SK-N-SH (cell line): ENCODE data around the gene RRP15. TPM values are rescaled to one million over a fixed set of nuclear protein-coding genes. Genes with fewer than 3 reads are reported as not detected.

Experiments used
- CTCF ChIA-PET: fragments of 300-600, 350-600 bp; formaldehyde crosslinking; extraction: SDS; loops from one replicate; lab custom pipeline; 2021; lab: Yijun Ruan, JAX
- POLR2A ChIA-PET: fragments of 350-600 bp; sonication (Branson Sonifier 250); formaldehyde crosslinking; extraction: SDS; loops from one replicate; lab custom pipeline; 2020; ENCODE audit warnings: antibody characterized with exemption, inconsistent platforms; lab: Yijun Ruan, JAX
- DNase-seq: peaks from one replicate; pipeline ENCODE4 v3.0.0; 2012
- H2AFZ ChIP-seq: fragments of 200-600 bp; sonication (generic); 2 replicates; pipeline ENCODE4 v1.8.1; 2016; ENCODE audit warnings: antibody characterized with exemption, mild to moderate bottlenecking, low read depth
- H3F3A ChIP-seq: fragments of 200-600 bp; sonication (generic); replicated peaks from 2 replicates; pipeline ENCODE3; 2016; ENCODE audit warnings: antibody characterized with exemption, mild to moderate bottlenecking; ENCODE audit not compliant: insufficient read depth
- H3K27ac ChIP-seq, 2 experiments: fragments of 200-500 bp in 1 of 2; fragments of 200-600 bp in 1 of 2; sonication (Bioruptor generic) in 1 of 2; sonication (generic), shearing (Covaris generic) in 1 of 2; 2 replicates each; pipeline versions ENCODE4 v1.5.1 to v1.6.1; 2014 to 2016; ENCODE audit warnings: low read depth in 2 of 2, inconsistent platforms in 1 of 2, low read length in 1 of 2, mild to moderate bottlenecking in 1 of 2, mixed read lengths in 1 of 2
- H3K27me3 ChIP-seq: fragments of 200-600 bp; sonication (generic), shearing (Covaris generic); 2 replicates; pipeline ENCODE4 v1.6.1; 2016; ENCODE audit warnings: mixed run types; ENCODE audit not compliant: insufficient read depth
- H3K36me3 ChIP-seq, 2 experiments: fragments of 200-500 bp in 1 of 2; fragments of 200-600 bp in 1 of 2; sonication (Bioruptor generic) in 1 of 2; sonication (generic) in 1 of 2; replicated peaks in 1 of 2; 2 replicates each; pipeline versions ENCODE3 to v1.5.1; 2014 to 2016; ENCODE audit warnings: low read length in 1 of 2, mild to moderate bottlenecking in 1 of 2; ENCODE audit not compliant: insufficient read depth in 2 of 2, control insufficient read depth in 1 of 2
- H3K4me1 ChIP-seq, 2 experiments: fragments of 200-500 bp in 1 of 2; fragments of 200-600 bp in 1 of 2; sonication (Bioruptor generic) in 1 of 2; sonication (generic), shearing (Covaris generic) in 1 of 2; 2 replicates each; pipeline versions ENCODE4 v1.5.1 to v1.6.1; 2014 to 2016; ENCODE audit warnings: low read depth in 1 of 2, low read length in 1 of 2, mixed run types in 1 of 2; ENCODE audit not compliant: insufficient read depth in 2 of 2, control insufficient read depth in 1 of 2
- H3K4me2 ChIP-seq: fragments of 200-600 bp; sonication (generic), shearing (Covaris generic); 2 replicates; pipeline ENCODE4 v1.6.1; 2017; ENCODE audit warnings: mixed run types
- H3K4me3 ChIP-seq, 2 experiments: fragments of 200-500 bp in 1 of 2; fragments of 200-600 bp in 1 of 2; sonication (Bioruptor generic) in 1 of 2; sonication (generic), shearing (Covaris generic) in 1 of 2; 2 replicates each; pipeline versions ENCODE4 v1.5.1 to v1.8.1; 2014 to 2016; ENCODE audit warnings: low read depth in 2 of 2, inconsistent platforms in 1 of 2, low read length in 1 of 2, mild to moderate bottlenecking in 1 of 2, mixed read lengths in 1 of 2, moderate library complexity in 1 of 2
- H3K79me2 ChIP-seq: fragments of 200-600 bp; sonication (generic); 2 replicates; pipeline ENCODE4 v1.8.1; 2017; ENCODE audit warnings: mild to moderate bottlenecking; ENCODE audit not compliant: insufficient read depth
- H3K9ac ChIP-seq: fragments of 200-600 bp; sonication (generic); 2 replicates; pipeline ENCODE4 v1.6.1; 2017; ENCODE audit warnings: mixed run types
- H3K9me2 ChIP-seq: fragments of 200-600 bp; sonication (generic); 2 replicates; pipeline ENCODE4 v1.6.1; 2017; ENCODE audit warnings: mixed run types
- H3K9me3 ChIP-seq: fragments of 200-600 bp; sonication (generic); 2 replicates; pipeline ENCODE4 v1.6.1; 2017; ENCODE audit warnings: mixed run types, mild to moderate bottlenecking, moderate library complexity
- H4K20me1 ChIP-seq: fragments of 200-600 bp; sonication (generic); 2 replicates; pipeline ENCODE4 v1.6.1; 2017; ENCODE audit warnings: mild to moderate bottlenecking, mixed run types; ENCODE audit not compliant: insufficient read depth
- CHD2 ChIP-seq: fragments of 150-350 bp; IDR thresholded peaks from 2 replicates; pipeline ENCODE4 v1.6.1; 2018; ENCODE audit warnings: low read length; ENCODE audit not compliant: partially characterized antibody
- EZH2phosphoT487 ChIP-seq: fragments of 200-600 bp; sonication (generic); IDR thresholded peaks from 2 replicates; pipeline ENCODE4 v1.6.1; 2017; ENCODE audit warnings: low read depth, mixed run types, mild to moderate bottlenecking, antibody characterized with exemption, moderate library complexity, borderline replicate concordance
- FOSL2 ChIP-seq: IDR thresholded peaks from 2 replicates; pipeline ENCODE4 v1.4.0; 2012; ENCODE audit warnings: low read depth, mild to moderate bottlenecking, moderate library complexity, borderline replicate concordance
- FOXJ3 ChIP-seq: sonication (generic); formaldehyde crosslinking; IDR thresholded peaks from 2 replicates; pipeline ENCODE4 v1.5.1; 2020; ENCODE audit warnings: mild to moderate bottlenecking, missing genetic modification reagents
- FOXM1 ChIP-seq: IDR thresholded peaks from 2 replicates; pipeline ENCODE4 v1.4.0; 2012; ENCODE audit warnings: low read depth, mild to moderate bottlenecking
- MEF2A ChIP-seq: IDR thresholded peaks from 2 replicates; pipeline ENCODE4 v1.4.0; 2012; ENCODE audit warnings: low read depth, borderline replicate concordance
- MXI1 ChIP-seq: IDR thresholded peaks from 2 replicates; pipeline ENCODE4 v1.6.1; 2012; ENCODE audit warnings: mild to moderate bottlenecking, low read depth, low read length, improper control_type of control experiment
- NRF1 ChIP-seq: IDR thresholded peaks from 2 replicates; pipeline ENCODE4 v1.6.1; 2012; ENCODE audit warnings: low read depth, mild to moderate bottlenecking, low read length
- POLR2AphosphoS5 ChIP-seq: IDR thresholded peaks from 2 replicates; pipeline ENCODE4 v1.6.1; 2012; ENCODE audit warnings: low read depth, low read length
- RCOR1 ChIP-seq: fragments of 150-350 bp; IDR thresholded peaks from 2 replicates; pipeline ENCODE4 v1.6.1; 2017; ENCODE audit warnings: antibody characterized with exemption, low read length
- RFX5 ChIP-seq: IDR thresholded peaks from 2 replicates; pipeline ENCODE4 v1.6.1; 2012; ENCODE audit warnings: mild to moderate bottlenecking, improper control_type of control experiment, low read length
- RXRA ChIP-seq: IDR thresholded peaks from 2 replicates; pipeline ENCODE4 v1.4.0; 2012; ENCODE audit warnings: low read depth, mild to moderate bottlenecking, borderline replicate concordance
- SMC3 ChIP-seq: IDR thresholded peaks from 2 replicates; pipeline ENCODE4 v1.6.1; 2012; ENCODE audit warnings: low read depth, low read length, improper control_type of control experiment
- TAF1 ChIP-seq: IDR thresholded peaks from 2 replicates; pipeline ENCODE4 v1.6.1; 2012; ENCODE audit warnings: low read depth, mild to moderate bottlenecking, low read length, moderate library complexity, borderline replicate concordance
- TCF12 ChIP-seq: IDR thresholded peaks from 2 replicates; pipeline ENCODE4 v1.4.0; 2012
- TEAD4 ChIP-seq: IDR thresholded peaks from 2 replicates; pipeline ENCODE4 v1.4.0; 2012; ENCODE audit warnings: mild to moderate bottlenecking, borderline replicate concordance; ENCODE audit not compliant: insufficient read depth
- WGBS: methylation state at CpG from one replicate; pipeline ENCODE4 v1.1.6; 2017; ENCODE audit warnings: low lambda C conversion rate; 5-methylcytosine and 5-hydroxymethylcytosine counted together
- polyA plus RNA-seq, 3 experiments: library from polyadenylated mRNA; depleted of rRNA; stranded (reverse); fragments of >200 nt; gene quantifications; 2 replicates each; pipeline ENCODE4 v1.2.3, GENCODE V29; 2012
- TF ChIP-seq, protein P1 (sequence below): IDR thresholded peaks from 2 replicates; pipeline ENCODE4 v1.4.0; 2012; ENCODE audit warnings: low read depth
- TF ChIP-seq, protein P2 (sequence below): IDR thresholded peaks from 2 replicates; pipeline ENCODE4 v1.6.1; 2012; ENCODE audit warnings: mild to moderate bottlenecking, low read depth, low read length, moderate library complexity
- TF ChIP-seq, protein P3 (sequence below): fragments of 150-350 bp; IDR thresholded peaks from 2 replicates; pipeline ENCODE4 v1.6.1; 2017; ENCODE audit warnings: antibody characterized with exemption, low read length, low read depth, borderline replicate concordance
- TF ChIP-seq, protein P4 (sequence below): fragments of 200-600 bp; sonication (generic); IDR thresholded peaks from 2 replicates; pipeline ENCODE4 v1.6.1; 2017; ENCODE audit warnings: antibody characterized with exemption, mild to moderate bottlenecking, moderate library complexity

The RRP15 gene
- polyA plus RNA-seq, 1 of the 3 experiments (the other 2 are of a cell fraction): 2.1 TPM

DNA sequence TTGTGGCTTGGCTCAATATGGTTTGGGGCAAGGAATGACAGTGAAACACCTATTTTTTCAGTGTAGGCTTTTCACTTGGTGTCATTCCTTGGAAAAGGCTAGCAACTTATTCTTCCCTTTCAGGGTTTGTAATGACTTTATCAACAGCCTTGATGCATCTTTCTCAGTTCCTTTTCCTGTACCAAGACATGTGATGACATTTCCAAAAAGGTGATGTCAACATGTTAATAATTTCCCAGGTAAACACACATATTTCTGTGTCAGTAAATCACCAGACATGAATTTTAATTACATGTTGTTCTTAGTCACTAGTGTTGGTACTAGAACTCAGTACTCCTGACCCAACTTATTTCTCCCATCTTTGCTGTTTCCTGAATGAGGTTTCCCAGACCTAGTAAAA is 37.8 kb upstream of the RRP15 start:
- TF ChIP-seq SMC3: no peak
- TF ChIP-seq POLR2AphosphoS5: no peak
- TF ChIP-seq EZH2phosphoT487: no peak
- no peak for TF ChIP-seq FOXM1
- TF ChIP-seq FOSL2: no peak
- TF ChIP-seq CHD2: no peak
- TF ChIP-seq TCF12: no peak
- TF ChIP-seq MEF2A: no peak
- no peak for TF ChIP-seq FOXJ3 (CRISPR knock-in tag)
- TF ChIP-seq, protein P1, sequence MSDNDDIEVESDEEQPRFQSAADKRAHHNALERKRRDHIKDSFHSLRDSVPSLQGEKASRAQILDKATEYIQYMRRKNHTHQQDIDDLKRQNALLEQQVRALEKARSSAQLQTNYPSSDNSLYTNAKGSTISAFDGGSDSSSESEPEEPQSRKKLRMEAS: no peak
- TF ChIP-seq TEAD4: no peak
- no peak for TF ChIP-seq RCOR1
- H3K9me2 ChIP-seq: no peaks in the 10 kb centered on the region
- no peaks in the 10 kb centered on the region for H3K9me3 ChIP-seq
- no peaks in the 10 kb centered on the region for H3K36me3 ChIP-seq
- H3K79me2 ChIP-seq: no peaks in the 10 kb centered on the region
- H3K27ac ChIP-seq: no peak overlapping the region
- no peak overlapping the region for H3K4me2 ChIP-seq
- no peak overlapping the region for H3K9ac ChIP-seq
- ChIA-PET POLR2A (no interaction called here), CTCF (interaction anchor here (1.0 kb wide), 1 partner anchor 15 kb away, joined by 3 read pairs; no protein-coding TSS in a partner anchor)
- H3K4me3 ChIP-seq: no peak overlapping the region
- no peak for DNase-seq
- H2AFZ ChIP-seq: no peak overlapping the region
- H3F3A ChIP-seq: no peaks in the 10 kb centered on the region
- no peaks in the 10 kb centered on the region for H3K27me3 ChIP-seq
- H4K20me1 ChIP-seq: no peaks in the 10 kb centered on the region
- H3K4me1 ChIP-seq: no peaks in the 10 kb centered on the region

DNA sequence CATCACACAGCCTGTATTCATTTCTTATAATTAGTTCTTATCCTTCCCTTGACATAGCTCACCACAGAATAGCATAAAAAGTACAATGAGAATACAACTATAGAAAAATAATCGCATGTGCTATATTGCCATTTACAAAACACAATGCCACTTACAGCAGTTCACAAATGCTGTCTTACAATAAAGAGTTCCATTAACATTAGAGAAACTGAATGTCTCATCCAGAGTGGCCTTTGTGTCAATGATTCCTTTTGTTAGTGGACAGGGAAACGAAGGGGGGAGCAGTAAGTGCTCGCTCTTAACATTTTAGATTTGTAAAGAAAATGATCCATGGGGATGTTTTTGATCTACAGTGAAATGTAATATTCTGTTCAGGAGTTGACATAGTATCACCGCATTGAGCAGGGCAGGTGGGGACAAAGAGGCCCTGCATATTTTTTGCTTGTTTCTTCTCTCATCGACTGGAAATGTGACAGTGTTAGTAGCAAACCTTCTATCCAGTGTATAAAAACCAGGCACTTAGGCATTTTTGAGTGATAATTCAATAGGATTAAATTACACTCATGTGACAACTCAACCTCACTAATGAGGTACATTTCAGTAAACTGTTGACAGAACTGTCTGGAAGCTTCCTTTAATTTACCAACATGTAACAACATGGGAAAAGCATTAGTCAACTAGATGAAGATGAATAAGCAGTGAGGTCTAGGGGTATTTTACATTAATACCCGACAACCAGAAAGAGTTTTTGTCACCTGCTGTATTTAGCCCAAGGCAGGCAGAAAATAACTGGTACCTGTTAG is 35.6 kb upstream of the RRP15 start:
- H3K4me2 ChIP-seq: no peak overlapping the region
- no peaks in the 10 kb centered on the region for H3K9me3 ChIP-seq
- H3K79me2 ChIP-seq: no peaks in the 10 kb centered on the region
- POLR2A ChIA-PET: no interaction called here
- no peaks in the 10 kb centered on the region for H3K9me2 ChIP-seq
- CTCF ChIA-PET: no interaction called here
- no peak overlapping the region for H3K27ac ChIP-seq
- 52% methylated on average over 6 of the region's 6 CpGs for WGBS
- no peaks in the 10 kb centered on the region for H3F3A ChIP-seq
- no peaks in the 10 kb centered on the region for H3K36me3 ChIP-seq
- no peak for DNase-seq
- H4K20me1 ChIP-seq: no peaks in the 10 kb centered on the region
- H2AFZ ChIP-seq: no peak overlapping the region
- no peaks in the 10 kb centered on the region for H3K27me3 ChIP-seq
- TF ChIP-seq MXI1: no peak
- no peak for TF ChIP-seq TAF1
- no peak for TF ChIP-seq NRF1
- no peak for TF ChIP-seq RCOR1
- TF ChIP-seq FOSL2: no peak
- TF ChIP-seq, protein P2, sequence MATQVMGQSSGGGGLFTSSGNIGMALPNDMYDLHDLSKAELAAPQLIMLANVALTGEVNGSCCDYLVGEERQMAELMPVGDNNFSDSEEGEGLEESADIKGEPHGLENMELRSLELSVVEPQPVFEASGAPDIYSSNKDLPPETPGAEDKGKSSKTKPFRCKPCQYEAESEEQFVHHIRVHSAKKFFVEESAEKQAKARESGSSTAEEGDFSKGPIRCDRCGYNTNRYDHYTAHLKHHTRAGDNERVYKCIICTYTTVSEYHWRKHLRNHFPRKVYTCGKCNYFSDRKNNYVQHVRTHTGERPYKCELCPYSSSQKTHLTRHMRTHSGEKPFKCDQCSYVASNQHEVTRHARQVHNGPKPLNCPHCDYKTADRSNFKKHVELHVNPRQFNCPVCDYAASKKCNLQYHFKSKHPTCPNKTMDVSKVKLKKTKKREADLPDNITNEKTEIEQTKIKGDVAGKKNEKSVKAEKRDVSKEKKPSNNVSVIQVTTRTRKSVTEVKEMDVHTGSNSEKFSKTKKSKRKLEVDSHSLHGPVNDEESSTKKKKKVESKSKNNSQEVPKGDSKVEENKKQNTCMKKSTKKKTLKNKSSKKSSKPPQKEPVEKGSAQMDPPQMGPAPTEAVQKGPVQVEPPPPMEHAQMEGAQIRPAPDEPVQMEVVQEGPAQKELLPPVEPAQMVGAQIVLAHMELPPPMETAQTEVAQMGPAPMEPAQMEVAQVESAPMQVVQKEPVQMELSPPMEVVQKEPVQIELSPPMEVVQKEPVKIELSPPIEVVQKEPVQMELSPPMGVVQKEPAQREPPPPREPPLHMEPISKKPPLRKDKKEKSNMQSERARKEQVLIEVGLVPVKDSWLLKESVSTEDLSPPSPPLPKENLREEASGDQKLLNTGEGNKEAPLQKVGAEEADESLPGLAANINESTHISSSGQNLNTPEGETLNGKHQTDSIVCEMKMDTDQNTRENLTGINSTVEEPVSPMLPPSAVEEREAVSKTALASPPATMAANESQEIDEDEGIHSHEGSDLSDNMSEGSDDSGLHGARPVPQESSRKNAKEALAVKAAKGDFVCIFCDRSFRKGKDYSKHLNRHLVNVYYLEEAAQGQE: no peak
- TF ChIP-seq, protein P1: no peak
- TF ChIP-seq TEAD4: no peak
- TF ChIP-seq RFX5: no peak
- no peak for TF ChIP-seq CHD2
- TF ChIP-seq EZH2phosphoT487: no peak
- TF ChIP-seq, protein P3, sequence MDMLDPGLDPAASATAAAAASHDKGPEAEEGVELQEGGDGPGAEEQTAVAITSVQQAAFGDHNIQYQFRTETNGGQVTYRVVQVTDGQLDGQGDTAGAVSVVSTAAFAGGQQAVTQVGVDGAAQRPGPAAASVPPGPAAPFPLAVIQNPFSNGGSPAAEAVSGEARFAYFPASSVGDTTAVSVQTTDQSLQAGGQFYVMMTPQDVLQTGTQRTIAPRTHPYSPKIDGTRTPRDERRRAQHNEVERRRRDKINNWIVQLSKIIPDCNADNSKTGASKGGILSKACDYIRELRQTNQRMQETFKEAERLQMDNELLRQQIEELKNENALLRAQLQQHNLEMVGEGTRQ: no peak
- TF ChIP-seq RXRA: no peak
- TF ChIP-seq, protein P4, sequence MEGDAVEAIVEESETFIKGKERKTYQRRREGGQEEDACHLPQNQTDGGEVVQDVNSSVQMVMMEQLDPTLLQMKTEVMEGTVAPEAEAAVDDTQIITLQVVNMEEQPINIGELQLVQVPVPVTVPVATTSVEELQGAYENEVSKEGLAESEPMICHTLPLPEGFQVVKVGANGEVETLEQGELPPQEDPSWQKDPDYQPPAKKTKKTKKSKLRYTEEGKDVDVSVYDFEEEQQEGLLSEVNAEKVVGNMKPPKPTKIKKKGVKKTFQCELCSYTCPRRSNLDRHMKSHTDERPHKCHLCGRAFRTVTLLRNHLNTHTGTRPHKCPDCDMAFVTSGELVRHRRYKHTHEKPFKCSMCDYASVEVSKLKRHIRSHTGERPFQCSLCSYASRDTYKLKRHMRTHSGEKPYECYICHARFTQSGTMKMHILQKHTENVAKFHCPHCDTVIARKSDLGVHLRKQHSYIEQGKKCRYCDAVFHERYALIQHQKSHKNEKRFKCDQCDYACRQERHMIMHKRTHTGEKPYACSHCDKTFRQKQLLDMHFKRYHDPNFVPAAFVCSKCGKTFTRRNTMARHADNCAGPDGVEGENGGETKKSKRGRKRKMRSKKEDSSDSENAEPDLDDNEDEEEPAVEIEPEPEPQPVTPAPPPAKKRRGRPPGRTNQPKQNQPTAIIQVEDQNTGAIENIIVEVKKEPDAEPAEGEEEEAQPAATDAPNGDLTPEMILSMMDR: no peak
- H3K4me1 ChIP-seq: peaks cover 0 to 3% of the 10 kb centered on the region in 2 experiments; a peak in 1 of 4 replicates
- no peak overlapping the region for H3K4me3 ChIP-seq
- no peak overlapping the region for H3K9ac ChIP-seq
